Peyer's patch (tissue), 4 donors: Measurements from ENCODE around the gene SLC30A7. TPM values are rescaled to one million over a fixed set of nuclear protein-coding genes. Genes with fewer than 3 reads are reported as not detected.
A peak's percentile ranks its signal among the peaks of the same experiment; 100 is the strongest.

Experiments
- DNase-seq, 3 donors: peaks; one replicate each; pipeline ENCODE4 v3.0.0-alpha.2; 2017 to 2019
- H3K27ac ChIP-seq, 4 donors: fragments of 200-600 bp; sonication (generic); one replicate each; pipeline ENCODE4 v1.5.1; 2016 to 2019
- H3K27me3 ChIP-seq, 2 donors: fragments of 200-600 bp; sonication (generic); one replicate each; pipeline ENCODE4 v1.5.1; 2019
- H3K36me3 ChIP-seq, 3 donors: fragments of 200-600 bp; sonication (generic); one replicate each; pipeline ENCODE4 v1.5.1; 2016 to 2019
- H3K4me1 ChIP-seq, 4 donors: fragments of 200-600 bp; sonication (generic); one replicate each; pipeline ENCODE4 v1.5.1; 2016 to 2019
- H3K4me3 ChIP-seq, 4 donors: fragments of 200-600 bp; sonication (generic); 1 replicate in 3 of 4; 2 replicates in 1 of 4; pipeline ENCODE4 v1.5.1; 2016 to 2019; ENCODE audit warnings: mild to moderate bottlenecking in 1 of 4
- H3K9me3 ChIP-seq, 4 donors: fragments of 200-600 bp; sonication (generic); one replicate each; pipeline ENCODE4 v1.5.1; 2016 to 2019; ENCODE audit warnings: mild to moderate bottlenecking in 1 of 4
- CTCF ChIP-seq, 6 experiments: fragments of 450-650 bp in 4 of 6; fragments of 200-600 bp in 2 of 6; sonication (generic) in 1 of 6; IDR thresholded peaks; one replicate each; pipeline ENCODE4 v1.5.1; 2017 to 2019; ENCODE audit warnings: antibody characterized with exemption in 6 of 6, mild to moderate bottlenecking in 3 of 6, moderate library complexity in 1 of 6
- POLR2A ChIP-seq, 2 donors: fragments of 450-650 bp; IDR thresholded peaks; one replicate each; pipeline ENCODE4 v1.5.1; 2017; ENCODE audit warnings: antibody characterized with exemption in 2 of 2, mild to moderate bottlenecking in 2 of 2, moderate library complexity in 2 of 2
- total RNA-seq, 4 donors: library from RNA; depleted of rRNA; stranded (reverse); fragments of >200 nt; gene quantifications; one replicate each; pipeline ENCODE4 v1.1.0, GENCODE V29; 2016

SLC30A7 gene
- total RNA-seq, 4 donors from 2014 or later = 18.2 to 28.5 (median 24.2) TPM

- peaks cover 0 to 30% (median 0%) of the 10 kb centered on the region in 3 donors for H3K36me3 ChIP-seq
- no peak for TF ChIP-seq CTCF (IDR thresholded peaks at IDR 0.05)
- no peak for TF ChIP-seq POLR2A (IDR thresholded peaks at IDR 0.05)
- H3K27me3 ChIP-seq = no peaks in the 10 kb centered on the region
- no peak for DNase-seq
- H3K4me3 ChIP-seq = no peak overlapping the region
- H3K4me1 ChIP-seq = no peaks in the 10 kb centered on the region
- H3K9me3 ChIP-seq = no peaks in the 10 kb centered on the region
- H3K27ac ChIP-seq = no peak overlapping the region
Measured at GRCh38 chr1:100976936-100977335, 81.0 kb downstream of the SLC30A7 start.

- Histone ChIP-seq H3K4me3 (no peak overlapping the region), H3K9me3 (no peaks in the 10 kb centered on the region), H3K27ac (no peak overlapping the region), H3K36me3 (peaks cover 0 to 30% (median 0%) of the 10 kb centered on the region in 3 donors), H3K27me3 (no peaks in the 10 kb centered on the region), H3K4me1 (no peaks in the 10 kb centered on the region)
- no peak for DNase-seq
- TF ChIP-seq CTCF (IDR thresholded peaks at IDR 0.05) = no peak
- TF ChIP-seq POLR2A (IDR thresholded peaks at IDR 0.05) = no peak
Measured at GRCh38 chr1:100979631-100980030, 83.7 kb downstream of the SLC30A7 start.

DNA sequence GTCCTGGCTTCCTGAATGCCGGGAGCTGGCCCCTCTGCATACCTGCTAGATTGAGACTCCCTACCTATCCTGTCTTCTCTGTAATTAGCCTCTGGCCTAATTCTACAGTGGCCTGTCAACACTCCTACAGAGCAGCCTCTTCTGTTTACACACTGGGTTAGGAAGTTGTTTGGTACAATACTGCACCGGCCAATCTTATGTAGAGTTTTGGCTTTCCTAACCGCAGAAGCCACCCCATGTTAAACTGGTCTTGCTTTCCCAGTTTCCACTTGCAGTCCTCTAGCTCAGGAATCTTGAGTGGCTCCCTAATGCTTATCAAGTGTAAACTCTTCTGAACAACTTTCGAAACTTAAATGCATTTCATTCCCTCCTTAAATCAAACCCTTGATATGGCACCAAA lies 86.9 kb downstream of the SLC30A7 start:
- peaks cover 0 to 6% (median 0%) of the 10 kb centered on the region in 3 donors for H3K36me3 ChIP-seq
- no peak for DNase-seq
- TF ChIP-seq CTCF (IDR thresholded peaks at IDR 0.05) (no peak), POLR2A (IDR thresholded peaks at IDR 0.05) (no peak)
- H3K27ac ChIP-seq = no peak overlapping the region
- no peaks in the 10 kb centered on the region for H3K27me3 ChIP-seq
- no peaks in the 10 kb centered on the region for H3K9me3 ChIP-seq
- H3K4me1 ChIP-seq = no peaks in the 10 kb centered on the region
- H3K4me3 ChIP-seq = no peak overlapping the region

DNA sequence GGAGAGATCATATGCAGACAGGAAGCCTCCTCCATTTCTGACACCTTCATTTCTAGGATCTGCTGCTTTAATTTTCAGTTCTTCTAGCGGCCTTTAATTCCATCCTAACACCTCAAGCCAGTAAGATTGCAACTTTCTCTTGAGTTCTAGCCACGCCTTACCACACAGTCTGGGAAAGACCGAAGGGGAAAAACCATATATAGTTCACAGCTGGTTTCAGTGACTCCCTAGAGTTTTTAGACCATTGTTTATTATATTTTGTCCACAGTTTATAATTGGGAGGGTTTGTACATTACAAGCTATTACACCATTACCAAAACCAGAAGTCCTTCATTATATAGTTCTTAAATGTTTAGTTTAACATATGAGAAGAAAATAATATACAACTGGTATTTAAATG lies 92.2 kb downstream of the SLC30A7 start:
- no peak for TF ChIP-seq CTCF (IDR thresholded peaks at IDR 0.05)
- no peak for TF ChIP-seq POLR2A (IDR thresholded peaks at IDR 0.05)
- no peak for DNase-seq

GRCh38 chr1:100989306-100990077 lies 93.6 kb downstream of the SLC30A7 start:
- DNase-seq = no peak

More for the DNA sequence above, 92.2 kb downstream of the SLC30A7 start:
- Histone ChIP-seq H3K36me3 (no peaks in the 10 kb centered on the region), H3K9me3 (no peaks in the 10 kb centered on the region), H3K4me3 (no peak overlapping the region), H3K27ac (no peak overlapping the region), H3K27me3 (no peaks in the 10 kb centered on the region), H3K4me1 (no peaks in the 10 kb centered on the region)

More at GRCh38 chr1:100989306-100990077, 93.6 kb downstream of the SLC30A7 start:
- Histone ChIP-seq H3K27ac (peak overlapping the region in 1 of 4 donors; percentile 3), H3K9me3 (no peaks in the 10 kb centered on the region), H3K27me3 (no peaks in the 10 kb centered on the region), H3K4me1 (no peaks in the 10 kb centered on the region), H3K4me3 (no peak overlapping the region), H3K36me3 (no peaks in the 10 kb centered on the region)
- TF ChIP-seq POLR2A (IDR thresholded peaks at IDR 0.05) = no peak
- TF ChIP-seq CTCF (IDR thresholded peaks at IDR 0.05) = no peak
